Measurements from ENCODE around the gene SPTBN5. TPM values are rescaled to one million over a fixed set of nuclear protein-coding genes. Genes with fewer than 3 reads are reported as not detected.

Gene SPTBN5
- total and polyA plus RNA-seq, 2 experiments from 2014 or later, result 0.57 to 1.1 TPM

DNA sequence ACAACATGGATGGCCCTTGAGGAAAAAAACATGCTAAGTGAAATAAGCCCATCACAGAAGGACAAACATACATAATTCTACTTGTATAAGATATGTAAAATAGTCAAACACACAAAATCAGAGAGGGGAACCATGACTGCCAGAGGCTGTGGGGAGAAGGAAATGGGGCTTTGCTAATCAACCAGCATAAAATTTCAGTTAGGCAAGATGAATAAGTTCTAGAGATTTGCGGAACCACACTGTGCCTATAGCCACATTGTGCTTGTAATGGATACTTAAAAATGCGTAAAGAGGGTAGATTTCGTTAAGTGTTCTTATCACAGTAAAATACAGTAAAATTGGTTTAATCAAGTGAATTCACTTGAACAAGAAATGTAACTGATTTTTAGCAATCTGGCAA lies 33.7 kb upstream of the SPTBN5 start:
- Histone ChIP-seq H3K4me3 (no peak overlapping the region), H4K20me1 (replicated peaks; ENCODE audit: insufficient read depth) (peaks cover 10% of the 10 kb centered on the region), H3K27ac (ENCODE audit: low read depth) (0 out of 2 replicates have a peak overlapping the region, but pooled peaks have one; percentile 20), H2AFZ (no peak overlapping the region), H3K79me2 (replicated peaks; ENCODE audit: insufficient read depth) (peaks cover 5% of the 10 kb centered on the region; the same call in 1 of the 2 replicates), H3K4me2 (no peak overlapping the region), H3F3A (replicated peaks; ENCODE audit: low read depth) (0 out of 2 replicates have a peak, but pooled peaks cover 4% of the 10 kb centered on the region), H3K36me3 (ENCODE audit: insufficient read depth) (0 out of 2 replicates have a peak, but pooled peaks cover 7% of the 10 kb centered on the region), H3K27me3 (ENCODE audit: insufficient read depth) (no peaks in the 10 kb centered on the region), H3K9me2 (ENCODE audit: insufficient read depth) (no peaks in the 10 kb centered on the region), H3K4me1 (ENCODE audit: insufficient read depth) (no peaks in the 10 kb centered on the region)
- DNase-seq (ENCODE audit: low spot score), result no peak
- Mint-ChIP-seq H3K9me3 (no peaks in the 10 kb centered on the region), H3K4me3 (no peak overlapping the region), H3K4me1 (peaks cover 24% of the 10 kb centered on the region), H3K27me3 (ENCODE audit: insufficient read depth, low read depth, poor library complexity) (peaks cover 5% of the 10 kb centered on the region), H3K27ac (no peak overlapping the region; the same call in 1 of the 2 replicates), H3K36me3 (ENCODE audit: low read depth) (peaks cover 5% of the 10 kb centered on the region; the same call in 2 of the 3 replicates)
- no peak for ATAC-seq
- TF ChIP-seq EZH2phosphoT487 (IDR thresholded peaks at IDR 0.05; ENCODE audit: unreplicated experiment) (no peak), ETS1 (IDR thresholded peaks at IDR 0.05) (no peak), STAT1 (IDR thresholded peaks at IDR 0.05; ENCODE audit: unreplicated experiment) (no peak), ZNF114 (CRISPR knock-in tag; IDR thresholded peaks at IDR 0.05) (no peak), CREB1 (CRISPR knock-in tag; IDR thresholded peaks at IDR 0.05; ENCODE audit: low read depth) (no peak), NANOG (IDR thresholded peaks at IDR 0.05; ENCODE audit: borderline replicate concordance) (no peak), ZNF462 (CRISPR knock-in tag; IDR thresholded peaks at IDR 0.05) (no peak), EZH2 (IDR thresholded peaks at IDR 0.05; ENCODE audit: low read depth, unreplicated experiment) (no peak)
- TF ChIP-seq, protein P1, sequence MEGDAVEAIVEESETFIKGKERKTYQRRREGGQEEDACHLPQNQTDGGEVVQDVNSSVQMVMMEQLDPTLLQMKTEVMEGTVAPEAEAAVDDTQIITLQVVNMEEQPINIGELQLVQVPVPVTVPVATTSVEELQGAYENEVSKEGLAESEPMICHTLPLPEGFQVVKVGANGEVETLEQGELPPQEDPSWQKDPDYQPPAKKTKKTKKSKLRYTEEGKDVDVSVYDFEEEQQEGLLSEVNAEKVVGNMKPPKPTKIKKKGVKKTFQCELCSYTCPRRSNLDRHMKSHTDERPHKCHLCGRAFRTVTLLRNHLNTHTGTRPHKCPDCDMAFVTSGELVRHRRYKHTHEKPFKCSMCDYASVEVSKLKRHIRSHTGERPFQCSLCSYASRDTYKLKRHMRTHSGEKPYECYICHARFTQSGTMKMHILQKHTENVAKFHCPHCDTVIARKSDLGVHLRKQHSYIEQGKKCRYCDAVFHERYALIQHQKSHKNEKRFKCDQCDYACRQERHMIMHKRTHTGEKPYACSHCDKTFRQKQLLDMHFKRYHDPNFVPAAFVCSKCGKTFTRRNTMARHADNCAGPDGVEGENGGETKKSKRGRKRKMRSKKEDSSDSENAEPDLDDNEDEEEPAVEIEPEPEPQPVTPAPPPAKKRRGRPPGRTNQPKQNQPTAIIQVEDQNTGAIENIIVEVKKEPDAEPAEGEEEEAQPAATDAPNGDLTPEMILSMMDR (conservative IDR thresholded peaks at IDR 0.05; ENCODE audit: low read depth in 2 of 2), result no peak
- TF ChIP-seq, protein P2, sequence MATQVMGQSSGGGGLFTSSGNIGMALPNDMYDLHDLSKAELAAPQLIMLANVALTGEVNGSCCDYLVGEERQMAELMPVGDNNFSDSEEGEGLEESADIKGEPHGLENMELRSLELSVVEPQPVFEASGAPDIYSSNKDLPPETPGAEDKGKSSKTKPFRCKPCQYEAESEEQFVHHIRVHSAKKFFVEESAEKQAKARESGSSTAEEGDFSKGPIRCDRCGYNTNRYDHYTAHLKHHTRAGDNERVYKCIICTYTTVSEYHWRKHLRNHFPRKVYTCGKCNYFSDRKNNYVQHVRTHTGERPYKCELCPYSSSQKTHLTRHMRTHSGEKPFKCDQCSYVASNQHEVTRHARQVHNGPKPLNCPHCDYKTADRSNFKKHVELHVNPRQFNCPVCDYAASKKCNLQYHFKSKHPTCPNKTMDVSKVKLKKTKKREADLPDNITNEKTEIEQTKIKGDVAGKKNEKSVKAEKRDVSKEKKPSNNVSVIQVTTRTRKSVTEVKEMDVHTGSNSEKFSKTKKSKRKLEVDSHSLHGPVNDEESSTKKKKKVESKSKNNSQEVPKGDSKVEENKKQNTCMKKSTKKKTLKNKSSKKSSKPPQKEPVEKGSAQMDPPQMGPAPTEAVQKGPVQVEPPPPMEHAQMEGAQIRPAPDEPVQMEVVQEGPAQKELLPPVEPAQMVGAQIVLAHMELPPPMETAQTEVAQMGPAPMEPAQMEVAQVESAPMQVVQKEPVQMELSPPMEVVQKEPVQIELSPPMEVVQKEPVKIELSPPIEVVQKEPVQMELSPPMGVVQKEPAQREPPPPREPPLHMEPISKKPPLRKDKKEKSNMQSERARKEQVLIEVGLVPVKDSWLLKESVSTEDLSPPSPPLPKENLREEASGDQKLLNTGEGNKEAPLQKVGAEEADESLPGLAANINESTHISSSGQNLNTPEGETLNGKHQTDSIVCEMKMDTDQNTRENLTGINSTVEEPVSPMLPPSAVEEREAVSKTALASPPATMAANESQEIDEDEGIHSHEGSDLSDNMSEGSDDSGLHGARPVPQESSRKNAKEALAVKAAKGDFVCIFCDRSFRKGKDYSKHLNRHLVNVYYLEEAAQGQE (IDR thresholded peaks at IDR 0.05; ENCODE audit: unreplicated experiment), result no peak
